Small intestine (tissue), 7 donors: ENCODE results near the gene RNF207. TPM values are rescaled to one million over a fixed set of nuclear protein-coding genes. Genes with fewer than 3 reads are reported as not detected.

ENCODE experiments used
- DNase-seq, 2 donors: peaks; one replicate each; pipeline versions ENCODE4 v3.0.0 to v3.0.0-alpha.2; 2013
- FAIRE-seq: peaks from 2 replicates; lab custom pipeline; 2012; peaks lifted over from hg19 to GRCh38; lab: Jason Lieb, UNC
- H3K27ac ChIP-seq, 3 donors: one replicate each; pipeline ENCODE4 v1.5.1; 2013; ENCODE audit warnings: low read length in 2 of 3, mild to moderate bottlenecking in 2 of 3, control low read depth in 1 of 3, inconsistent platforms in 1 of 3, low read depth in 1 of 3, moderate library complexity in 1 of 3
- H3K27me3 ChIP-seq, 3 donors: one replicate each; pipeline ENCODE4 v1.6.1; 2013; ENCODE audit warnings: low read length in 3 of 3, inconsistent platforms in 1 of 3; ENCODE audit not compliant: control insufficient read depth in 3 of 3, insufficient read depth in 3 of 3
- H3K36me3 ChIP-seq, 3 donors: one replicate each; pipeline ENCODE4 v1.6.1; 2013; ENCODE audit warnings: low read length in 3 of 3, inconsistent platforms in 1 of 3, low read depth in 1 of 3, mild to moderate bottlenecking in 1 of 3, moderate library complexity in 1 of 3; ENCODE audit not compliant: control insufficient read depth in 3 of 3, insufficient read depth in 2 of 3
- H3K4me1 ChIP-seq, 3 donors: one replicate each; pipeline ENCODE4 v1.6.1; 2013; ENCODE audit warnings: low read length in 2 of 3, inconsistent platforms in 1 of 3, low read depth in 1 of 3, mild to moderate bottlenecking in 1 of 3, moderate library complexity in 1 of 3; ENCODE audit not compliant: control insufficient read depth in 3 of 3, insufficient read depth in 2 of 3
- H3K4me3 ChIP-seq, 3 donors: one replicate each; pipeline ENCODE4 v1.5.1; 2013; ENCODE audit warnings: low read length in 3 of 3, control low read depth in 1 of 3, inconsistent platforms in 1 of 3, low read depth in 1 of 3, mild to moderate bottlenecking in 1 of 3, moderate library complexity in 1 of 3
- H3K9me3 ChIP-seq, 2 donors: one replicate each; pipeline ENCODE4 v1.6.1; 2013; ENCODE audit warnings: low read depth in 1 of 2, low read length in 1 of 2; ENCODE audit not compliant: control insufficient read depth in 2 of 2, insufficient read depth in 1 of 2
- WGBS, 3 donors: extraction: QIAGEN DNeasy Blood & Tissue Kit; methylation state at CpG; one replicate each; pipeline ENCODE4 v1.1.7; 2013; 5-methylcytosine and 5-hydroxymethylcytosine counted together
- polyA plus RNA-seq, 4 donors: library from polyadenylated mRNA; stranded (reverse) in 3 of 4; unstranded in 1 of 4; fragments of 200-250 nt in 3 of 4; fragments of 120-200 nt in 1 of 4; gene quantifications; one replicate each; pipeline versions ENCODE4 v1.2.1 to v1.2.3, GENCODE V29; 2013
- donor health status: healthy with polysubstance abuse.
- donor health status: control.
- donor health status: control.
- donor health status: Bipolar disorder and iron deficiency.
- donor health status: healthy.

Gene RNF207
- polyA plus RNA-seq, 4 donors = 5.1 to 40.0 (median 17.6) TPM

DNA sequence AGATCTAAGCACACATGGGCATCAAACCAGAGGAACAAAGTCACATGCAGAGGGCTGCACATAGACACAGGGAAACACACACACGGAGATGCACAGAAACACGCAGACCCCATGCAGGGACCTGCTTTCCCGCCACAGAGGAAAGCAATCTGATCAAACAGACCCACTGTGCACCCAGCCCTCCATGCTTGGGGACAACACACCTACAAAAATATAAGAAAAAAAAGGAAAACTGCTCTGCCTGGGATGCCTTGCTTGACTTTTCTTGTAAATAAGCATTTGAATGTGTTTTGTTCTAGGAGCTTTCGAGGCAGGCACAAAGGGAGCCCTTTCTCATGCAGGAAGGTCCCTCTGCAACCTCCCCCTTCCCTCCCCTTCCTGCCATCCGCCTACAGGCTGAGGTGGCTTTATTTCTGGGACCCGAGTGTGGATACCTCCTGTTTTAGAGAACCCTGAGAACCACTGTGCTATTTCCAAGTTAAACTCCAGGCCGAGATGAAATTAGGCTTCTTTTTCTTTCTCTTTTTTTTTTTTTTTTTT, 33.4 kb downstream of the RNF207 start:
- 39 to 71% (median 67%) methylated on average over 7 of the region's 7 CpGs for WGBS, 3 donors
- H3K4me1 ChIP-seq = peaks cover 2 to 36% (median 3%) of the 10 kb centered on the region in 3 donors
- H3K4me3 ChIP-seq = no peak overlapping the region
- peaks cover 13 to 41% (median 29%) of the 10 kb centered on the region in 3 donors for H3K27me3 ChIP-seq
- H3K9me3 ChIP-seq = no peaks in the 10 kb centered on the region
- H3K27ac ChIP-seq = no peak overlapping the region
- DNase-seq (no peak), FAIRE-seq (no peak)
- H3K36me3 ChIP-seq = peaks cover 0 to 4% (median 0%) of the 10 kb centered on the region in 3 donors

GRCh38 chr1:6239950-6240768, 34.2 kb downstream of the RNF207 start:
- 30 to 45% (median 43%) methylated on average over 17 of the region's 17 CpGs for WGBS, 3 donors
- Histone ChIP-seq H3K4me1 (peaks cover 0 to 27% (median 2%) of the 10 kb centered on the region in 3 donors), H3K9me3 (no peaks in the 10 kb centered on the region), H3K36me3 (no peaks in the 10 kb centered on the region), H3K27me3 (peaks cover 13 to 46% (median 34%) of the 10 kb centered on the region in 3 donors), H3K4me3 (no peak overlapping the region), H3K27ac (peak overlapping the region in 1 of 3 donors; percentile 40)
- DNase-seq = peak in 1 of 2 donors; percentile 70
- FAIRE-seq = no peak

- Histone ChIP-seq H3K4me3 (no peak overlapping the region), H3K27me3 (peaks cover 13 to 54% (median 34%) of the 10 kb centered on the region in 3 donors), H3K36me3 (no peaks in the 10 kb centered on the region), H3K27ac (no peak overlapping the region), H3K9me3 (no peaks in the 10 kb centered on the region), H3K4me1 (peaks cover 2 to 35% (median 4%) of the 10 kb centered on the region in 3 donors)
- DNase-seq = no peak
- FAIRE-seq = no peak
- 29 to 47% (median 44%) methylated on average over 33 of the region's 33 CpGs for WGBS, 3 donors
Measured at GRCh38 chr1:6241107-6241886, 35.4 kb downstream of the RNF207 start.

GRCh38 chr1:6241887-6242740, 36.2 kb downstream of the RNF207 start:
- 1 to 3% (median 1%) methylated on average over 56 to 99 of the region's 99 CpGs for WGBS, 3 donors
- H3K4me1 ChIP-seq = peaks cover 2 to 43% (median 4%) of the 10 kb centered on the region in 3 donors
- DNase-seq (peak in 1 of 2 donors; percentile 48), FAIRE-seq (no peak)
- H3K27me3 ChIP-seq = peaks cover 13 to 61% (median 34%) of the 10 kb centered on the region in 3 donors
- H3K9me3 ChIP-seq = no peaks in the 10 kb centered on the region
- H3K27ac ChIP-seq = no peak overlapping the region
- no peak overlapping the region for H3K4me3 ChIP-seq
- H3K36me3 ChIP-seq = no peaks in the 10 kb centered on the region

GRCh38 chr1:6243053-6243834, 37.3 kb downstream of the RNF207 start:
- H3K4me1 ChIP-seq = peaks cover 2 to 43% (median 4%) of the 10 kb centered on the region in 3 donors
- no peak for FAIRE-seq

DNA sequence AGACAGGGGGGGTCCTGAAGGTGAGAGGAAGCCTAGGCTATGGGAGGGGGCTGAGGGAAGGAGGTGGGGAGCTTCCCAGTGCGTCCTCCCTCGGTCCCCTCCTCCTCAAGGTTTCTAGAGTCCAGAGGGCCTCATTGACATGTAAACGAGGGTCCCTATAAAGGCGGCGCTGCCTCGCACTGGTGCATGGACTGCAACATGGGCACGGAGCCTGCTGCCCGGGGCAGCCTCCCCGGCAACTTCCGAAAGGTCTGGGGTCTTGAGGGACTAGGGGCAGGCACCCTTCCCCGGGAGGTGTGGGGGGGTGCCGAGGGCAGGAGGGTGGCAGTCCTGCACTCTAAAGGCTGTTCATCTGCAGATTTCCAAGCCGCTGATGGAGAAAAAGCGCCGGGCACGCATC, 38.1 kb downstream of the RNF207 start, which contains the start of gene HES3:
TSS of gene HES3 (plus strand) at position 187 of the 400 bp plus-strand sequence. CDS start at position 374, 187 bp downstream.
- Histone ChIP-seq H3K27me3 (peaks cover 13 to 66% (median 34%) of the 10 kb centered on the region in 3 donors), H3K4me1 (peaks cover 2 to 46% (median 4%) of the 10 kb centered on the region in 3 donors), H3K27ac (no peak within 1 kb of the TSS), H3K36me3 (peaks cover 0 to 2% (median 0%) of the 10 kb centered on the region in 3 donors), H3K4me3 (no peak within 1 kb of the TSS), H3K9me3 (no peaks in the 10 kb centered on the region)
- WGBS, 3 donors = 9 to 20% (median 10%) methylated on average over 16 of the region's 16 CpGs
- no peak for FAIRE-seq
- DNase-seq = no peak

More at GRCh38 chr1:6243053-6243834, 37.3 kb downstream of the RNF207 start:
- WGBS, 3 donors = 27 to 34% (median 32%) methylated on average over 20 of the region's 20 CpGs
- Histone ChIP-seq H3K27ac (no peak overlapping the region), H3K9me3 (no peaks in the 10 kb centered on the region), H3K36me3 (peaks cover 0 to 2% (median 0%) of the 10 kb centered on the region in 3 donors), H3K27me3 (peaks cover 13 to 65% (median 34%) of the 10 kb centered on the region in 3 donors), H3K4me3 (no peak overlapping the region)
- no peak for DNase-seq

DNA sequence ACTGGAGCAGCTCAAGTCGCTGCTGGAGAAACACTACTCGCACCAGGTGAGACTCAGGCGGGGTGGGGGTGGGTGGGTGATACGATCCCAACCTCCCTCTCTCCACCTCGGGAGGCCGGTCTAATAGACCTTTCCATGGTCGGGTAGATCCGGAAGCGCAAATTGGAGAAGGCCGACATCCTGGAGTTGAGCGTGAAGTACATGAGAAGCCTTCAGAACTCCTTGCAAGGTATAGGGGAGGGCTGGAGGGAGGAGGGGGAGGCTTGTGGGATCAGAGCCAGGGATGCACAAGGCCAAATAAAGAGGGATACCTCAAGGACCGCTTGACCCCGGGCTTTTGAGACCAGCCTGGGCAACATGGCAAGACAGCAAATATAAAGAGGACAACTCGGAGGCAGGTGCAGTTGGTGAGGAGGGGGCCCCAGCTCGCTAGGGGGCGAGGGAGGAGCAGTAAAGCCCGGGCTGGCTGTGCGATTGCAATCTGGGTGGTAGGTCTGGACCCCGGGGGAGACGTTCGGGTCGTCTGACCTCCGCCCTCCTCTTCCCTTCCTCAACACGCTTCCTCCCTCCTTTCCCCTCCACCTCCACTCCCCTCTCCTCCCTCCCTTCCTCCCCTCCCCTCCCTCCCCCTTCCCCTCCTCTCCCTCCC, 38.6 kb downstream of the RNF207 start:
- Histone ChIP-seq H3K4me1 (peaks cover 2 to 41% (median 4%) of the 10 kb centered on the region in 3 donors), H3K9me3 (no peaks in the 10 kb centered on the region), H3K36me3 (peaks cover 0 to 2% (median 0%) of the 10 kb centered on the region in 3 donors), H3K27ac (no peak overlapping the region), H3K4me3 (no peak overlapping the region), H3K27me3 (peaks cover 13 to 66% (median 31%) of the 10 kb centered on the region in 3 donors)
- no peak for FAIRE-seq
- WGBS, 3 donors = 5 to 10% (median 6%) methylated on average over 18 to 24 of the region's 24 CpGs
- DNase-seq = no peak
